Stromal cell of bone marrow (primary cell): ENCODE measurements around the gene TNFAIP8.
"Not testable (repeated sequence)": the region's sequence is repeated elsewhere in the genome, so short reads cannot be mapped to it uniquely, and the experiment has no call there.

Experiments used
- DNase-seq: peaks from one replicate; pipeline ENCODE4 v3.0.0-alpha.2; 2012; ENCODE audit warnings: low read depth

Gene TNFAIP8

GRCh38 chr5:119393746-119394145, 37.9 kb downstream of the TNFAIP8 start:
- DNase-seq: peak; percentile 39

DNA sequence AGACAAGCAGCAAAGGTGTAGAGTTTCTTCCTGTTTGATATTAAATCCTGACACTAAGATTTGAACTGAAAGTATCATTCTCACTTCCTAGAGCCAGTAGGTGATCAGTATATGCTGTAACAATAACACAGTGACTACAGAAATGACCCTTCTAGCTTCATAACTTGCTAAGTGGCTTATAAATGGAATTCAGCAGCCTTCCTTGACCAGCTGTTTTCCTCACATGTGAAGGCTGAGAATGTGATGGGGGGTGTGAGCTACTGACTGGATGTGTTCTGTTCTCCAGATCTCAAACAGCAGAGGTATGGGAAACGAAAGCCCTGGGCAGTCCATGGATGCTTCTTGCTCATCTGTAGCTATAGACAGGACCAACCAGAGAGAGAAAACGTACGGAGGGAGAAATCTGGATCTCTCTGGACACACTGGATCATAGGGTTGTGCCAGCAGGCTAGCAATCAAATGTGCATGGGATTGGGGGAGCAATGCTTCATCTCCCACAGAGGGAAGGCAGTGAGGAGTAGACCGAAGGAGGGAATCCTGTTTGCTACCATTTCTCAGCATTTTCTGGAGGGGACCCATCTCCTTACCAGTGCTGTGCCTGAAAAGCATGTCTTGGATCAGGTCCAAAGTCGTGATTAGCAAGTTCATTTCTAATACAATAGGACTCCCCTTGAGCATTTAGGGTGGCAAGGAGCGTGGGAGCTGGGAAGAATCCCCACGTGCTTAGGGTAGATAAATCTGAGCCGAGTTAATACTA, 39.4 kb downstream of the TNFAIP8 start:
- no peak for DNase-seq

DNA sequence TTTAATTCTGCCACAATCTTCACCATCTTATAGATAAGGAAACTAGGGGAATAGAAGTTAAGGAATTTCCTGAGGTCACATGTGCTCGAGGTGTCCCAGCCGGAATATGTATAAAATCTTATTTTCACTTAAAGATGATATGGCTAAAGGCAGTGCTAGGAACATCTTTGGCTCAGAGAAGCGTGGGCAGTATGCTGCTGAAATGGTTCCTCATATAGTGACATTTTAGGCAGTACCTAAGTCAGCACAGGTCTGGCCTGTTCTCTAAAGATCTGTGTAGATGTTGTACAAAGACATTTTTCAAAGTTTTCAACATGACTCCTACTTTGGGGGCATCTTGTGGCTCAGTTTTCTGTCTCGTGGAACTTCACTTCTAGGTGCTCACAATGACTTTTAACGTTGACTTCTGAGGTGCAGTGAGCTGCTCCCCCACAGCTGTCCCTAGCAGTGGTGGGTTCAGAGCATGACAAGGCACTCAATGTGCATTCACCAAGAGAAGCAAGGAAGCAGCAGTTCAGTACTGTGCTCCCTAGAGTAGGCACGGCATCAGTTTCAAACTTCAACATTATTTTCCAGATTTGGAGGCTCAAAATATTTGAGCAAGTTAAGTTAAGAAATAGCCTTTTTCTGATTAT, 40.3 kb downstream of the TNFAIP8 start:
- DNase-seq: no peak

DNA sequence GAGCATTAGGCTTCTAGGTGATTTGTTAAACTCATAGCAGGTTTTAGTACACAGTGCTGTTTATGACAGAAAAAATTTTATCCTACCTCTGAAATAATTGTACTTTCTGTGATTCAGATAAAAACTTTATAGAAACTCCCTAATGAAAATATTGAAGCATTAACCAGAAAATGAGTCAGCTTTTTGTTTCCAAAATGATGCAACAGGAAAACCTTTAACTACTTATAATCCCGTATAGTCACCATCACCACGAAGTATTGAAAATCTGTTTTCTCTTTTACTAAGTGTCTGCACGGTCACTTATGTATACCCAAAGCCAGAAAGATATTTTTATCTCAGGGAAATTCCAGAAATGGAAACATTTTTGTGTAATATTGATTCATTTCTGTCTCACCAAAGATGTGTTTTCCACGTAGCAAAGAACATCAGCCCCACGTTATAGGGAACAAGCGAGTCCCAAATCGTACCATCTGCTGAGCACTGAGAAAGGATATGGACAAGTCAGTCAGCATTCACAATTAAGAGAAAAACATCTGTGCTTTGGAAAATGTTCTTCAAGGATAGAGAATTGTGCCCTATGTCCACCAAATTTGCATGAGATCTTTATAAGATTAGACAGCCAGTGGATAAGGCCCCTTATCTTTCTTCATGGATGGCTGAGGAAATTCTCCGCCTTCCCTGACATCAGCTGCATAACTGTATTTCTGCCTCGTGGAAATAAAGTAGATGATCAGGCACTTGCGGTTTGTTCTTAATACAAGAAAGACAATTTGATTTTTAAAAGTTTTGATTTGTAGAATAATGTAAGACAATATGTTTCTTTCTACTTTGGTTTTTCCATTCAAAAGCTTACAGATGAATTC, 41.9 kb downstream of the TNFAIP8 start:
- DNase-seq: peak; percentile 74

- peak; percentile 42 for DNase-seq
Observed at GRCh38 chr5:119398727-119399466, 43.1 kb downstream of the TNFAIP8 start.

DNA sequence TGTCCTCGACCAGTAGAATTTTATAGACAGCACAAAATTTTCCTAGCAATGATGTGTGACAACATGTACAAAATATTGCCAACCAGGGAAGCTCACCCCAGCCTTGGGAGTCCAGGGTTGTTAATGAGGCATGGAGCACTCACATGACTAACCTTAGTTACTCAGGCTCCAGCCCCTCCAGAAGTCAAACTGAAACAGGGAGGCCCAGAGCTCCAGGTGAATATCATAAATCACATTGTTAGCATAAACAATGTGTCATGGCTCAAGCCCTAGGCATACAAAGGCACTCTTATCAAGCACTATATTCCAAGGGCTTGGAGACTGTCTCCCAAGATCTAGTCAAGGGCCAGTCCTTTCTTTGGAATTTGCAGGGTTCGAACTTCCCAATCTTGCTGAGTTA, 44.4 kb downstream of the TNFAIP8 start:
- no peak for DNase-seq

GRCh38 chr5:119402081-119402480, 46.3 kb downstream of the TNFAIP8 start:
- no peak for DNase-seq

GRCh38 chr5:119402555-119402954, 46.7 kb downstream of the TNFAIP8 start:
- no peak for DNase-seq

DNA sequence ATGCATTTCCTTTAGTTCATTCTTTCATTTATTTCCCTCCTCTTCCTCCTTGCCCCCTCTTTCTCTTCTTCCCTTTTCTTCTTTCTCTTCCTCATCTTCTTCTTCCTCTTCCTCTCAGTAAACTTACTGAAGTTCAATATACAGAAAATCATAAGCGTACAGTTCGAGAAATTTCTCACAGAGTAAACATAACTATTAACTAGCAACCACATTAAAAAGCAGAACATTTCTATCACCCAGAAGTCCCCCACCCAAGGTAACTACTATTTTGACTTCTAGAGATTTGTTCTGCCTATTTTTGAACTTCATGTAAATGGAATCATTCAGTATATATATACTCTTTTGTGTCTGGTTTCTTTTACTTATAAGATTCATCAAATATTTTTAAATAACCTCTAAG, 48.2 kb downstream of the TNFAIP8 start:
- DNase-seq: no peak

GRCh38 chr5:119405419-119405818, 49.6 kb downstream of the TNFAIP8 start:
- DNase-seq: no peak

DNA sequence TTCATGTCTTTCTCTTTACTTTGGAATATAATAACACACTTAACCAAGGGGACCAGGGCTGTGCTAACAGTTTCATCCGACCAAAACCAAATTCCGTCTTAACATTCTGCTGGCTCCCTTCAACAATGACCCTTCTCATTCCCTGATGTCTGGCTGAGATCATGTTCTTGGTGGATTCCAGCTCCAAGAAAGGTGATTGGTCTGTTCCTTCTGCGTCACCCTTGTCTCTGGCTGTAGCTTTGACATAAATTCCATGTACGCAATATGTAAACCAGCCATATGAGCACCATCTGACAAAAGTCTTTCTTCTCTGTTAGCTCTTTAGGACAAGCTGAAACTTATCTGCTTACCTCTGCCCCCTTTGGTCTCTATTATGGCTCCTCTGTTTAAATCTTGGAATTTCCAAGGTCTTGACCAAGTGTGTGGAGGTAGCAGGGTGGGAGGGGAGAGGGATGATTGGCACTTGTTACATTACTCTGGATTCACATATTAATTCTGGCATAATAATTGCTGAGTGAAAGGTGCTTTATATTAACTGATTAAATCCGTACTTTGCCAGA, 50.8 kb downstream of the TNFAIP8 start:
- no peak for DNase-seq

DNA sequence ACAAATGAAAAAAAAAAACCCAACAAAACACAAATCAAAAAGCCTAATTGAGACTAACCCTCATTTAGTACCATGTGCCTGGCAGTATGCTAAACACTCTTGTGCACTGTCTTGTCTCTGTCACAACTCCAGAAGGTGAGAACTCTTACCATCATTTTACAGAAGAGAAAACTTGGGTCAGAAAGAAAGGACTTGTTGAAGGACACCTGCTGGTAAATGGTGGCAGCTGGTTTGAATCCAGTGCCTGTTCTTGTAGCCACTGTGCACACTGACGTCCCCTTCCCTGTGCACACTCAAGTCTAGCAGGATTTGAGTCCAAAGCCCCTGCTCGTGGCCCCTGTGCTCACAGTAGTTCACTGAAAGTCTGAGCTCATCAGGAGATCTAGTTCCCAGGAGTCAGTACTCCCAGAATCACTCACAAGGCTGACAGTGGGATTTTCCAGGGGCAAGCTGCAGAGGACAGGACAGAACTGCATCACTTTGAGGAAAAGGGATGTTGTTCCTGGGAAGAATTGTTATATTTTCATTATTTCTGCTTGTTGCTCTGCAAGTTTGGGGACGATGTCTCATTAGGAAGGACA, 53.5 kb downstream of the TNFAIP8 start:
- no peak for DNase-seq

- DNase-seq: no peak
Observed at GRCh38 chr5:119410448-119411159, 54.8 kb downstream of the TNFAIP8 start.

DNA sequence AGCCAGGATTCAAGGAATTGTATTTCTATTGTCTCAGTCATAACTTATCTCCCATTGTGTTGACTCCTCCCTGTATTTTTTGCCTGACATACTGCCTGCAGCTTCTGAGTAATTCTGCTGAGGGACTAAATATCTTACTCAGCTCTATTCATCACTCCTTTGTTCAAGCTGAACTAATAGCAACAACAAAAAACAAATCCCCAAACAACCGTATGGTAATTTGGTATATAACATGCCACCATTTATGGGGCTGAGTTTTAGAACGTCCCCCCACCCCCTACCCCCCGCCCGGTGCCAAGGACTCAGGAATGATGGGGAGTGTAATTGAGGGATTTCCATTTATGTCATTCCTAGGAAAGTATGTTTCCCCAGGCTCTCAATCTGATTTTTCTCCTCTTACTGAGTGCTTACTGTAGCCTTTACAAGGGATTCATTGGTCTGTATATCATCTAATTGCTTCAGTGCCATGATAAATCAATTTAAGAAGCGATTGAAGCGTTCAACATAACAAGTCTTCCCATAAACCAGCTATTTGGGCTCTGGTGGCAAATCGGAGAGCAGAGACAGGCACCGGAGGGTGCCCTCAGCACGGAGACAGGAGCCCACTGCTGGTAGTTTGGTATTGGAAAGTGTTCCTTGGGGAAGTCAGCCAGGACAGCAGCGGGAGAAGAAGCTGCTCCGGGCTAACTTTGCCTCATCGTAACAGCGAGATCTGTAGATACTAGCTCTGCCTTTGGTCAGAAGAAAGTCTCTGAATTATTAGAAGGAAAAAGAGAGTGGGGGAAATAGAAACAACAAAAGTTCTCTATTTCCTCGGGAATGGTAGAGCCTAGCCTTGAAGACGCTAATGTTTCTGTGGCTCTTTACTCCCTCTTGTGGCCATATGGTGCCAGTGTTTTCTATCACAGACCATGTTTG, 55.8 kb downstream of the TNFAIP8 start:
- DNase-seq: peak; percentile 69

DNA sequence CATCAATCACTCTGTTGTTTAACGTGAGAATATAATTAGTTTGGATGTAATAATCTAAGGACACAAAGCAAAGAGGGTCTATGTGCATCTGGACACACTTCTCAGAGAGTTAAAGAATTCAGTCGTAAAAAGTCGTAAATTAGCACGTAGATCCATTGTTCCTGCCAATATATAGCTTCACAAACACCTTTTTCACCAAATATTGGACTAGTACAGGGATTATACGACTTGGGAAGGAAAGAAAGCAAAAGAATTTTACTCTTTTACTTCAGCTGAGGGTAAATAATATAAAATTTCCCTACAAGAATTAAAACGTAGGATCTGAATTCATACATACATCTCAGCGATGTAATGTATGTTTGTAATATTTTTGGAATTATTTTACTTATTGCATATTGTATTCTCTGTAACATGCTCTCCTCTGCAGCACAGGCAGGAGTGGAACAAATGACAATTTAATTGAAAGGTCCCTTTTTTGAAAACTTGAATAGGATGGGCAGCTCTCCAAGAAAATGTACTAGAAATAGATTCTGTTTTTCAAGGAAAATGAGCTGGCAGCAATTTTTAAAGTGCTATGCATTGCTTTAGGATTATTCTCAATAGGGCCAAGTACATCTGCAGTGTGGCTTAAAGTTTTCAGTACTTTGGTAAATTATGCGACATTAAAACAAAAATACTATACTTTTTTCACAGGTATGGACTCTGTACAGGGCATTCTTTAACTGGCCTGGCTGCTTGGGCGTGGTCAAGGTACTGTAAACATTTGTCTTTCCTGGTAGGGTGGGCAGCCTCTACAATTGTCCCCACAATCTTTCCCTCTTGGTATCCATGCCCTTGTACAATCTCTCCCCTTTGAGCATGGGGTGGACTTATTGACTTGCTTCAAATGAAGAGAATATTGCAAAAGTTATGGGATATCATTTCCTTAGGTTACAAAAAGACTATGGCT, 56.7 kb downstream of the TNFAIP8 start:
- DNase-seq: no peak

GRCh38 chr5:119414124-119414734, 58.4 kb downstream of the TNFAIP8 start:
- not testable (repeated sequence) for DNase-seq

DNA sequence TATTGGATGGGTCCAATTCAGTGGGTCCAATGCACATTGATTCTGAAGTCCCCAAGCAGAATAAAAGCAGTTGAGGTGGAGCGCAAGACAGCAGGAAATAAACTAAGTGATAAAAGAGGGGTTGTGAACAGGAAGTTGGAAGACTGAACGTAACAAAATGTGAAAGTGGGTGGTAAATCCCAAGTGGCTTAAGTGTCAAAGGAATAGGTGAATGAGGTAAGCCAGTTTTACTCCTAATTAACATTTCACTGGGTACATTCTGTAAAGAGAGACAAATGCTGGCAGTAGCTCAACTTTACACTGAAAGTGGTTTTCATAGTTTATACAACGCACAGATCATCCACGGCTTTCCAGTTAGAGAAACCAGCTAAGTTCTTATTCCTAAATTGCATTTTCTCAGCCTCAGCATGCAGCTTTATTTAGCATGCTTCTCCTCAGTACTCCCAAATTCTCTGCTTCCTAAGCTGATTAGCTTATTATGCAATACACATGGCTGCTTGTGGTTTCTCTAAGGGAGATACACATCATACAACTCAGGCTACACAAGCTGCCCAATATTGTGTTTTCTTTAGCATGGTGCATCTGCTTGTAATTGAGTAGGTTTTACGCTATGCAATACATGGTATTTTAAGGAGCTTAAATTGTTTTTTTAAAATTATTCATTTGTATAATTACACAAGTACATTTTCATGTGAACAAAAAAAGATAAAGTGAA, 62.2 kb downstream of the TNFAIP8 start:
- DNase-seq: peak; percentile 35
